Vein endothelial cell (primary cell): ENCODE results near the gene ATAD3B. TPM values are rescaled to one million over a fixed set of nuclear protein-coding genes. Genes with fewer than 3 reads are reported as not detected.

Experiments used
- total RNA-seq: library from RNA; depleted of rRNA; stranded (reverse); fragments of >200 nt; gene quantifications from 2 replicates; pipeline ENCODE4 v1.2.3, GENCODE V29; 2012

ATAD3B gene
- total RNA-seq = 10.1 and 28.8 TPM in 2 replicates

GRCh38 chr1:1471389-1472052 is at the start of gene ATAD3B:
Gene ATAD3B (plus strand): TSS chr1:1471765. CDS start chr1:1471885, 120 bp downstream.

GRCh38 chr1:1435106-1435903 is 36.3 kb upstream of the ATAD3B start, which contains the start of gene VWA1:
Gene VWA1 (plus strand): TSS chr1:1435690. CDS start chr1:1435749, 59 bp downstream.

GRCh38 chr1:1449099-1449739 is 22.3 kb upstream of the ATAD3B start, which contains the start of gene ATAD3C:
Gene ATAD3C (plus strand): TSS chr1:1449689. CDS start chr1:1450684, 995 bp downstream.

GRCh38 chr1:1511533-1512285 is 40.1 kb downstream of the ATAD3B start, which contains the start of gene ATAD3A:
Gene ATAD3A (plus strand): TSS chr1:1512162. CDS start chr1:1512269, 107 bp downstream.

GRCh38 chr1:1540090-1540817 is 68.7 kb downstream of the ATAD3B start, which contains the start of gene TMEM240:
Gene TMEM240 (minus strand): TSS chr1:1540624. CDS start chr1:1540346, 278 bp downstream.

Other genes with a start within 250 kb of the ATAD3B start
- 115 and 138 TPM in 2 replicates for gene SDF4, start 239.8 kb upstream of the ATAD3B start, total RNA-seq
- gene B3GALT6, start 239.5 kb upstream of the ATAD3B start, total RNA-seq = 27.9 and 34.9 TPM in 2 replicates
- gene C1QTNF12, start 225.0 kb upstream of the ATAD3B start, total RNA-seq = 0.33 and 0.76 TPM in 2 replicates
- 48.2 and 53.6 TPM in 2 replicates for gene UBE2J2, start 197.9 kb upstream of the ATAD3B start, total RNA-seq
- 0.33 and 0.67 TPM in 2 replicates for gene SCNN1D, start 191.3 kb upstream of the ATAD3B start, total RNA-seq
- 22.4 and 29.7 TPM in 2 replicates for gene ACAP3, start 163.8 kb upstream of the ATAD3B start, total RNA-seq
- 26.6 and 32.3 TPM in 2 replicates for gene PUSL1, start 163.2 kb upstream of the ATAD3B start, total RNA-seq
- gene INTS11, start 147.1 kb upstream of the ATAD3B start, total RNA-seq = 79.4 and 105 TPM in 2 replicates
- 30.7 and 31.7 TPM in 2 replicates for gene CPTP, start 147.0 kb upstream of the ATAD3B start, total RNA-seq
- gene TAS1R3, start 140.5 kb upstream of the ATAD3B start, total RNA-seq = 0.38 and 0.65 TPM in 2 replicates
- gene DVL1, start 122.3 kb upstream of the ATAD3B start, total RNA-seq = 40.6 and 55.2 TPM in 2 replicates
- gene MXRA8, start 113.2 kb upstream of the ATAD3B start, total RNA-seq = 1.6 TPM in 2 replicates
- gene AURKAIP1, start 96.6 kb upstream of the ATAD3B start, total RNA-seq = 104 and 123 TPM in 2 replicates
- 135 and 138 TPM in 2 replicates for gene CCNL2, start 72.4 kb upstream of the ATAD3B start, total RNA-seq
- 88.0 and 89.5 TPM in 2 replicates for gene MRPL20, start 64.5 kb upstream of the ATAD3B start, total RNA-seq
- gene ANKRD65, start 50.5 kb upstream of the ATAD3B start, total RNA-seq = under 0.01 TPM in 1 of 2 replicates, not detected in the other
- 5.0 and 5.2 TPM in 2 replicates for gene VWA1, start 36.1 kb upstream of the ATAD3B start, total RNA-seq
- not detected in 2 replicates for gene ATAD3C, start 22.1 kb upstream of the ATAD3B start, total RNA-seq
- 41.8 and 49.4 TPM in 2 replicates for gene ATAD3A, start 40.4 kb downstream of the ATAD3B start, total RNA-seq
- gene TMEM240, start 68.9 kb downstream of the ATAD3B start, total RNA-seq = 1.7 and 4.2 TPM in 2 replicates
- gene SSU72, start 103.1 kb downstream of the ATAD3B start, total RNA-seq = 76.4 and 79.6 TPM in 2 replicates
- 2.5 and 2.6 TPM in 2 replicates for gene FNDC10, start 128.4 kb downstream of the ATAD3B start, total RNA-seq
- 32.9 and 55.5 TPM in 2 replicates for gene MIB2, start 143.7 kb downstream of the ATAD3B start, total RNA-seq
- 0.29 and 0.33 TPM in 2 replicates for gene MMP23B, start 160.4 kb downstream of the ATAD3B start, total RNA-seq
- gene CDK11B, start 187.2 kb downstream of the ATAD3B start, total RNA-seq = 7.5 and 7.7 TPM in 2 replicates
- 40.0 and 50.6 TPM in 2 replicates for gene SLC35E2B, start 221.0 kb downstream of the ATAD3B start, total RNA-seq